ENCODE measurements around the gene MYO5C.

DNA sequence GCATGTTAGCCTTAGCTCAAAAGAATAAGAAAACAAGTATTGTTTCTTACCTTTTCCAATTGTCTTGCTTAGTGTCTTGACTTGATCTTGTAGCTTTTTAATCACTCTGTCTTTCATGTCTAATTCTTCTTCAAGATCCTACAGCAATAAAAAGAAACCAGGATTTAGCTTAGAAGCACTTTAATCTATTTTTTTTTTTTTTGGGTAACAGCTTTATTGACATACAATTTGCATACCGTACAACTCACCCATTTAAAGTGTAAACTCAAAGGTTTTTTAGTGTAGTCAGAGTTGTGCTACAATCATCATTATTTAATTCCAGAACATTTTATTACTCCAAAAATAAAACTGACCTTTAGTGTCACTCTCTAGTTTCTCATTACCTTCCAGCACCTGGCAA, 81.1 kb downstream of the MYO5C start:
- TF ChIP-seq, protein P1, sequence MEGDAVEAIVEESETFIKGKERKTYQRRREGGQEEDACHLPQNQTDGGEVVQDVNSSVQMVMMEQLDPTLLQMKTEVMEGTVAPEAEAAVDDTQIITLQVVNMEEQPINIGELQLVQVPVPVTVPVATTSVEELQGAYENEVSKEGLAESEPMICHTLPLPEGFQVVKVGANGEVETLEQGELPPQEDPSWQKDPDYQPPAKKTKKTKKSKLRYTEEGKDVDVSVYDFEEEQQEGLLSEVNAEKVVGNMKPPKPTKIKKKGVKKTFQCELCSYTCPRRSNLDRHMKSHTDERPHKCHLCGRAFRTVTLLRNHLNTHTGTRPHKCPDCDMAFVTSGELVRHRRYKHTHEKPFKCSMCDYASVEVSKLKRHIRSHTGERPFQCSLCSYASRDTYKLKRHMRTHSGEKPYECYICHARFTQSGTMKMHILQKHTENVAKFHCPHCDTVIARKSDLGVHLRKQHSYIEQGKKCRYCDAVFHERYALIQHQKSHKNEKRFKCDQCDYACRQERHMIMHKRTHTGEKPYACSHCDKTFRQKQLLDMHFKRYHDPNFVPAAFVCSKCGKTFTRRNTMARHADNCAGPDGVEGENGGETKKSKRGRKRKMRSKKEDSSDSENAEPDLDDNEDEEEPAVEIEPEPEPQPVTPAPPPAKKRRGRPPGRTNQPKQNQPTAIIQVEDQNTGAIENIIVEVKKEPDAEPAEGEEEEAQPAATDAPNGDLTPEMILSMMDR (IDR thresholded peaks at IDR 0.05; ENCODE audit: low read depth, low read length), result no peak
- TF ChIP-seq POLR2A (IDR thresholded peaks at IDR 0.05; ENCODE audit: extremely low read depth, insufficient read length), result no peak
- TF ChIP-seq, protein P2, sequence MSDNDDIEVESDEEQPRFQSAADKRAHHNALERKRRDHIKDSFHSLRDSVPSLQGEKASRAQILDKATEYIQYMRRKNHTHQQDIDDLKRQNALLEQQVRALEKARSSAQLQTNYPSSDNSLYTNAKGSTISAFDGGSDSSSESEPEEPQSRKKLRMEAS (IDR thresholded peaks at IDR 0.05; ENCODE audit: low read depth, low read length), result no peak

All from NB4 (cell line).